ENCODE data around the gene LEFTY1.
A peak's percentile ranks its signal among the peaks of the same experiment; 100 is the strongest.

Gene LEFTY1

DNA sequence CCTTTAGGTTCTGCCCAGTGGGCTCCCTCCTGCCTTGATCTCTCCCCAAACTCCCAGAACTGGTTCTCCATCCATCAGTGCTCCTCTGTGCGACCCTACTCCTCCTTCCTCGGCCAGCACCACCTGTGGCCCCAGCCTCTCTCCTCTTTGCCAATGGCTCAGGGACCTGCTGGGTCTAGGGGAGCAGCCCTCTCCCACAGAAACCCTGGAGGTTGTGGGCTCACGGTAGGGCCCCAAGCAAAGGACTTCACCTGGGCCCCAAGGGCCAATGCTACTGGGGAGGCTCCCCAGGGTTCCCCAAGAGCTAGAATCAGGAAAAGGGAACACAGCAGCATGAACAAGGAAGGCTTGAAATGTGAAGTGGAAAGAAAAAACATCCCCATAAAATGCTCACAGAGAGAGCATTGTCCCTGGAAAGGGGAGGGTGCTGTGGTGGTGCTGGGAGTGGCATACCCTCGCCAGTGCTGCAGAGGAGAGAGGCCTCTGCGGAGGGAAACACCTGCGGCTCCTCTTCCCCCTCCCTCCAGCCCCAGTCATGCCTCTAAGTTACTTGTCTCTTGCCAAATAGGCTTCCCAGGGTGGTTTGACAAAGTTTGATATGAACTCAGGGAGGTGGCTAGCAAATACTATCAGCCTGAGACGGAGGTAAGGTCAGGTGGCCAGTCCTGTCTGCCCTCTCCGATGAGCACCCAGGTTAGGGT, 9.3 kb downstream of the LEFTY1 start:
- TF ChIP-seq, protein P1, sequence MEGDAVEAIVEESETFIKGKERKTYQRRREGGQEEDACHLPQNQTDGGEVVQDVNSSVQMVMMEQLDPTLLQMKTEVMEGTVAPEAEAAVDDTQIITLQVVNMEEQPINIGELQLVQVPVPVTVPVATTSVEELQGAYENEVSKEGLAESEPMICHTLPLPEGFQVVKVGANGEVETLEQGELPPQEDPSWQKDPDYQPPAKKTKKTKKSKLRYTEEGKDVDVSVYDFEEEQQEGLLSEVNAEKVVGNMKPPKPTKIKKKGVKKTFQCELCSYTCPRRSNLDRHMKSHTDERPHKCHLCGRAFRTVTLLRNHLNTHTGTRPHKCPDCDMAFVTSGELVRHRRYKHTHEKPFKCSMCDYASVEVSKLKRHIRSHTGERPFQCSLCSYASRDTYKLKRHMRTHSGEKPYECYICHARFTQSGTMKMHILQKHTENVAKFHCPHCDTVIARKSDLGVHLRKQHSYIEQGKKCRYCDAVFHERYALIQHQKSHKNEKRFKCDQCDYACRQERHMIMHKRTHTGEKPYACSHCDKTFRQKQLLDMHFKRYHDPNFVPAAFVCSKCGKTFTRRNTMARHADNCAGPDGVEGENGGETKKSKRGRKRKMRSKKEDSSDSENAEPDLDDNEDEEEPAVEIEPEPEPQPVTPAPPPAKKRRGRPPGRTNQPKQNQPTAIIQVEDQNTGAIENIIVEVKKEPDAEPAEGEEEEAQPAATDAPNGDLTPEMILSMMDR (IDR thresholded peaks at IDR 0.05), result no peak
- Mint-ChIP-seq H3K9me3 (no peaks in the 10 kb centered on the region), H3K27me3 (ENCODE audit: low read depth, poor library complexity) (peaks cover 21% of the 10 kb centered on the region), H3K4me3 (peak overlapping the region; percentile 39), H3K4me1 (peaks cover 56% of the 10 kb centered on the region), H3K27ac (no peak overlapping the region), H3K36me3 (ENCODE audit: low read depth) (no peaks in the 10 kb centered on the region)
- DNase-seq, result no peak

DNA sequence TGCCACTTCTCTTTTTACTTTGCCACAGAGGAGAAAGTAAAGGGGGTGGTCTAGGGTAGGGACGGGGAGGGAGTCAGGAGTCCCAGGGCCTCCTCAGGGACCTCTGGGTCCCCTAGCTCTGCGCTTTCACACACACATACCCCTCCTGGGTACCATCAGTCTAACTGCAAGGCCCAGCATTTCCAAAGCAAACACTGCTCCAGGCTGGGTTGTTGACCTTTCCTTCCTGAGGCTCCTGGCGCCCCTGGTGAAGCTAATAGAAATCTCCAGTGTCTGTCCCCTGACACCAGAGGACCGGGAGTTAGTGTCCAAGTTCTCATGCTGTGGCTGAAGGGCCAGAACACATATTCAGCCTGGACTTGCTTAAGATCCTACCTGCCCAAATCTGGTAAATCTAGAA, 10.7 kb downstream of the LEFTY1 start:
- Mint-ChIP-seq H3K27me3 (ENCODE audit: low read depth, poor library complexity) (peaks cover 13% of the 10 kb centered on the region), H3K4me3 (no peak overlapping the region), H3K4me1 (peaks cover 52% of the 10 kb centered on the region), H3K9me3 (no peaks in the 10 kb centered on the region), H3K36me3 (ENCODE audit: low read depth) (peaks cover 7% of the 10 kb centered on the region), H3K27ac (no peak overlapping the region)
- no peak for DNase-seq
- TF ChIP-seq, protein P1 (IDR thresholded peaks at IDR 0.05), result no peak

DNA sequence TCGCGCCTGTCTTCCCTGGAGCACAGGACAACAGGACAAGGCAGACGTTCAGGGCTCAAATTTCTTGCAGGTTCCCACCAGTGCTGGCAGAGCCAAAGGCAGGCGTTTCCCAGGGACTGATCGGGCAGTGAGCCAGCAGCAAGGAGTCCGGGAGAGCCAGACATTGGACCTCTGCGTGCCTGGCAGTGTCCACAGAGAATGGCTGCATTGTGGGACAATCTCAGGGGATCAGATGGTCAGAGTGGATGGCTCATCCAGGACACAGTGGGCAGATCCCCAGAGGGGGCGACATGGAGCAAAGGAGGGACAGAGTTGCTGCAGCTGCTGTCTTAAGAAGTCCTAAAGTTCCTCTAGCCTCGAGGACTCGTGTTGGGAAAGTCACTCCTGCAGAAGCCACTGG, 11.4 kb downstream of the LEFTY1 start:
- DNase-seq, result peak; percentile 74
- H3K9me3 Mint-ChIP-seq, result no peaks in the 10 kb centered on the region
- H3K4me1 Mint-ChIP-seq, result peaks cover 55% of the 10 kb centered on the region
- peak overlapping the region; percentile 24 for H3K4me3 Mint-ChIP-seq
- TF ChIP-seq, protein P1 (IDR thresholded peaks at IDR 0.05), result peak; percentile 54
- no peak overlapping the region for H3K27ac Mint-ChIP-seq
- peaks cover 11% of the 10 kb centered on the region for H3K27me3 Mint-ChIP-seq (ENCODE audit: low read depth, poor library complexity)
- H3K36me3 Mint-ChIP-seq (ENCODE audit: low read depth), result peaks cover 7% of the 10 kb centered on the region

DNA sequence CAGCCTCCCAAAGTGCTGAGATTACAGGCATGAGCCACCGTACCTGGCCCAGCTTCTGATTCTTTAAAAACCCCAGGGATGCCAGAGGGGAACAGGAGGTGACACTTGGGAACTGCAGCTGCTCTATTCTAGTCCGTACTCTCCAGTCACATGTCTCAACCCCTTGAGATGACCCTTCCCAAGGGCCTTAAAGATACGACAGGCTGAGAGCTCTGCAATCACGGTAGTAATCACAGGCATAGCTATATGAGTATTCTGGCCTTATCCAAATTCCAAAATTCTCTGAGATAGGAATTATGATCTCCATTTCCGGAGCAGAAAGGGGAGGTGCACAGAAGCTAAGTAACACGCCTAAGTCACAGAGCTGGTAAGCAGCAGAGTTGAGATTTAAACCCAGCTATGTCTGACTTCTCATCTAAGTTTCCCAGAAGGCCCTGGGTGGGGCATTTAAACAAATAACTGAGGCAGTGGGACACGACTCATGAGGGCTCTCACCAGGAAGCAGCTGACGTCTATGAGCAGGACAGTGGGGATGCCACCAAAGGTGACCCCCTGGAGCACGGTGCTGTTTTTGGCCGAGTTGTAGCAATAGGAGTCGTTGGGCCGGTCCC, 11.9 kb downstream of the LEFTY1 start:
- no peak overlapping the region for H3K27ac Mint-ChIP-seq
- H3K4me3 Mint-ChIP-seq, result no peak overlapping the region
- TF ChIP-seq, protein P1 (IDR thresholded peaks at IDR 0.05), result no peak

DNA sequence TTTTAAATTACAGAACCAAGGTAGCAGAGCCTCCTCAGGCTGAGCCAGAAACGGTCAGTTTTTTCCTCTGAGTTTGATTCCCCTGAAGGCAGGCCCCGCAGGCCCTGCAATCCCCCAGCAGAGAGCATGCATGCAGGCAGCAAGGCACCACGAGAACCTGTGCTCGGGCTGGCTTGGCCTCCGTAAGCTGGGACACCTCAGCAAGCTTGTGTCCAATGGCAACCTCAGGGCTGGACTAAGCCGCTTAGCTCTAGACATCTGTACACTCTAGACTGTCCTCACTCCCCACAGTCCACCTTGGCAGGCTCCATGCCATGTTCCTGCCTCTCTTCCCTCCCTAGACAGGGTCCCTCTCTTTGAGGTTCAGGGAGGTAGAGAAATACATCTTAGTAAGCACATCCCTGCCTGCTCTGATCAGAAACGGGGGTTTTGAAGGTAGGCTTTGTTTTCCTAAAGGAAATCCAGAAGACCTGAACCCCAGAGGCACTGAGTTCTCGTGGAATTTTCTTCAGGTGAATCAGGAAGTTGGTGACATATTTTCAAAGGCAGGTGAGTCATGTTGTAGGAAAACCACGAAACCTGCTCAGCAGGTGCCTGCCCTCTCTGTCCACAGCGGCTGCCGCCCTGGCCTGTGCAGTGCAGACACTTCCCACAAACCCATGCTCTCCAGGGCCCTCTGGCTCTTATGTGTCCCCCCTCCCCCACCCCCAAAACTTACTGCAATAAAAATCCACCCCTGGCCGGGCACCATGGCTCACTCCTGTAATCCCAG, 13.7 kb downstream of the LEFTY1 start:
- Mint-ChIP-seq H3K27me3 (ENCODE audit: low read depth, poor library complexity) (peaks cover 10% of the 10 kb centered on the region), H3K4me3 (no peak overlapping the region), H3K36me3 (ENCODE audit: low read depth) (peaks cover 16% of the 10 kb centered on the region), H3K4me1 (peaks cover 58% of the 10 kb centered on the region), H3K27ac (no peak overlapping the region), H3K9me3 (no peaks in the 10 kb centered on the region)
- no peak for DNase-seq
- TF ChIP-seq, protein P1 (IDR thresholded peaks at IDR 0.05), result no peak

More for the DNA sequence above, 11.9 kb downstream of the LEFTY1 start:
- Mint-ChIP-seq H3K27me3 (ENCODE audit: low read depth, poor library complexity) (peaks cover 11% of the 10 kb centered on the region), H3K36me3 (ENCODE audit: low read depth) (peaks cover 7% of the 10 kb centered on the region), H3K4me1 (peaks cover 57% of the 10 kb centered on the region), H3K9me3 (no peaks in the 10 kb centered on the region)
- DNase-seq, result no peak

All from nephron progenitor cell (in vitro differentiated cells).